Endothelial cell (in vitro differentiated cells): Measurements from ENCODE around the gene FHOD3. TPM values are rescaled to one million over a fixed set of nuclear protein-coding genes. Genes with fewer than 3 reads are reported as not detected.

ENCODE experiments used
- DNase-seq: peaks from one replicate; pipeline ENCODE4 v3.0.0; 2021; ENCODE audit warnings: low spot score
- H3K27ac Mint-ChIP-seq: one replicate; pipeline ENCODE4 v1.8.0; 2021; ENCODE audit warnings: mixed read lengths, inconsistent platforms; ENCODE audit not compliant: unreplicated experiment
- H3K27me3 Mint-ChIP-seq: one replicate; pipeline ENCODE4 v1.8.0; 2021; ENCODE audit warnings: mild to moderate bottlenecking, moderate library complexity, mixed read lengths, inconsistent platforms; ENCODE audit not compliant: unreplicated experiment
- H3K36me3 Mint-ChIP-seq: one replicate; pipeline ENCODE4 v1.8.0; 2021; ENCODE audit warnings: mild to moderate bottlenecking, low read depth, mixed read lengths, inconsistent platforms; ENCODE audit not compliant: unreplicated experiment
- H3K4me1 Mint-ChIP-seq: one replicate; pipeline ENCODE4 v1.8.0; 2021; ENCODE audit warnings: mild to moderate bottlenecking, mixed read lengths, inconsistent platforms; ENCODE audit not compliant: unreplicated experiment
- H3K4me3 Mint-ChIP-seq: one replicate; pipeline ENCODE4 v1.8.0; 2021; ENCODE audit warnings: mild to moderate bottlenecking, mixed read lengths, inconsistent platforms; ENCODE audit not compliant: unreplicated experiment
- H3K9me3 Mint-ChIP-seq: one replicate; pipeline ENCODE4 v1.8.0; 2021; ENCODE audit warnings: mixed read lengths, inconsistent platforms; ENCODE audit not compliant: unreplicated experiment
- CTCF ChIP-seq: fragments of 200-600 bp; sonication (generic); IDR thresholded peaks from one replicate; pipeline ENCODE4 v1.5.0; 2021; ENCODE audit warnings: antibody characterized with exemption; ENCODE audit not compliant: unreplicated experiment
- total RNA-seq: library from RNA; stranded (reverse); fragmentation: NEBNext Ultra II Directional; extraction: Animal tissue kit (Norgen Biotek cat#: 25700); gene quantifications from one replicate; pipeline ENCODE4 v1.2.1, GENCODE V29; 2021; ENCODE audit not compliant: unreplicated experiment

FHOD3 gene
- total RNA-seq, 1 donor from 2014 or later = 0.67 TPM

GRCh38 chr18:36428431-36429029 lies 131.0 kb downstream of the FHOD3 start:
- Mint-ChIP-seq H3K27me3 (no peaks in the 10 kb centered on the region), H3K4me3 (no peak overlapping the region), H3K27ac (no peak overlapping the region), H3K36me3 (no peaks in the 10 kb centered on the region), H3K9me3 (no peaks in the 10 kb centered on the region), H3K4me1 (no peaks in the 10 kb centered on the region)
- DNase-seq = no peak
- TF ChIP-seq CTCF = no peak

- Mint-ChIP-seq H3K4me1 (no peaks in the 10 kb centered on the region), H3K27me3 (no peaks in the 10 kb centered on the region), H3K4me3 (no peak overlapping the region), H3K36me3 (no peaks in the 10 kb centered on the region), H3K27ac (no peak overlapping the region), H3K9me3 (no peaks in the 10 kb centered on the region)
- no peak for DNase-seq
- TF ChIP-seq CTCF = no peak
Measured at GRCh38 chr18:36432880-36433555, 135.5 kb downstream of the FHOD3 start.

DNA sequence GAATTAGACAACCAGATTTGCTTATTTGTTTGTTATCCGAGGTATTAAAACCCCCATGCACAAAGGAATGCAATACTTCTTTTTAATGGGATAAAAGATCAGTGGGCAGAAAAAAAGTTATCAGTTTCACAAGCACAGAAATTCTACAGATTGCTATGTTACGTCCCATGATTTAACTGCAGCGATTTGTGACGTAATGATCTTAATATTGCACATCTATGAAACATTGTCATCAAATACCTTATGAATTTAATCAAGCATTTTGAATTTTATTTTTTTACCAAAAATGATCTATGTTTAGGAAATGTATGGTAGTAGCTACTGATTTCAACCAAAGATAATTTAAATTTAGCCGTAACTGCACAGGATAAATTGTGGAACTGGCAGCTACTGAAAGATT lies 138.9 kb downstream of the FHOD3 start:
- no peak overlapping the region for H3K4me3 Mint-ChIP-seq
- no peaks in the 10 kb centered on the region for H3K4me1 Mint-ChIP-seq
- H3K36me3 Mint-ChIP-seq = no peaks in the 10 kb centered on the region
- no peak for TF ChIP-seq CTCF
- no peaks in the 10 kb centered on the region for H3K27me3 Mint-ChIP-seq
- no peaks in the 10 kb centered on the region for H3K9me3 Mint-ChIP-seq
- no peak for DNase-seq
- no peak overlapping the region for H3K27ac Mint-ChIP-seq

GRCh38 chr18:36440614-36441013 lies 143.1 kb downstream of the FHOD3 start:
- H3K36me3 Mint-ChIP-seq = no peaks in the 10 kb centered on the region
- no peak for DNase-seq
- H3K4me1 Mint-ChIP-seq = no peaks in the 10 kb centered on the region
- H3K27me3 Mint-ChIP-seq = no peaks in the 10 kb centered on the region
- no peak overlapping the region for H3K4me3 Mint-ChIP-seq
- no peaks in the 10 kb centered on the region for H3K9me3 Mint-ChIP-seq
- H3K27ac Mint-ChIP-seq = no peak overlapping the region
- TF ChIP-seq CTCF = no peak
